ENCODE measurements around the gene PBXIP1. TPM values are rescaled to one million over a fixed set of nuclear protein-coding genes. Genes with fewer than 3 reads are reported as not detected.

PBXIP1 gene
- total RNA-seq, 1 donor from 2014 or later: 17.1 TPM

DNA sequence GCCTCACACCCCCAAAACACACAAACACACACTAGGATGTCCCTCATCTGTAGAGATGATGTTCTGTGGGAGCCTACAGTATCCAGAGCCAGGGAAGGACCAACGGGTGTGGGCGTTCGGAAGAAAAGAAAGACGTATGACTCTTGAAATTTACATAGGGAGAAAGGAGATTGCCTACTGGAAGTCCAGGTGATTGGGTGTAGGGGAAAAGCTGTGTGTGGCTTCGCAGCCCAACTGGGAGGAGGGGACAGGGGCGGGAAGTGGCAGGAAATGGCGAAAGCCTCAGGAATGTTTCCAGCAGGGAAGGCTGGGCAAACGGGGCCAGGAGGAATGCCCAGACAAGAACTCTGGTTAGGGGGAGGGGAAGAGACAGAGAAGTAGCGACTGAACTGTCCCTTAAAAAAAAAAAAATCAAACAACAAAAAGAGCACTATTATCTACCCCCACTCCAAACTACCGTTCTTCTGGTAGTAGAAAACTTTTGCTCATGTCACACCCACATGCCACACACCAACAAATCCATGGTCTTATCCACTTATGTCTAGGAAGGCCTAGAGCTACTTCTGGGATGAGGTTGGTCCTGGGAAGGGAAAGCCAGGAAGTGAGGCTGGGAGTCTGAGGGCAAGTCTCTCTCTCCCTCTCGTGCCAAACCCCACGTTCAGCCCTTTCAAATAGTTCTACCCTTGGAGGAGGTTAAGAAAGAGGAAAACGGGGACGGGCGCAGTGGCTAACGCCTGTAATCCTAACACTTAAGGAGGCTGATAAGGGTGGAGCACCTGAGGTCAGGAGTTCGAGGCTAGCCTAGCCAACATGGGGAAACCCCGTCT lies 16.8 kb upstream of the PBXIP1 start:
- H3K27ac Mint-ChIP-seq (ENCODE audit: unreplicated experiment): peak overlapping the region; percentile 83
- H3K27me3 Mint-ChIP-seq (ENCODE audit: low read depth): no peaks in the 10 kb centered on the region
- DNase-seq (ENCODE audit: low read depth, low spot score): no peak
- no peaks in the 10 kb centered on the region for H3K9me3 Mint-ChIP-seq
- no peaks in the 10 kb centered on the region for H3K36me3 Mint-ChIP-seq (ENCODE audit: low read depth)
- TF ChIP-seq, protein P1, sequence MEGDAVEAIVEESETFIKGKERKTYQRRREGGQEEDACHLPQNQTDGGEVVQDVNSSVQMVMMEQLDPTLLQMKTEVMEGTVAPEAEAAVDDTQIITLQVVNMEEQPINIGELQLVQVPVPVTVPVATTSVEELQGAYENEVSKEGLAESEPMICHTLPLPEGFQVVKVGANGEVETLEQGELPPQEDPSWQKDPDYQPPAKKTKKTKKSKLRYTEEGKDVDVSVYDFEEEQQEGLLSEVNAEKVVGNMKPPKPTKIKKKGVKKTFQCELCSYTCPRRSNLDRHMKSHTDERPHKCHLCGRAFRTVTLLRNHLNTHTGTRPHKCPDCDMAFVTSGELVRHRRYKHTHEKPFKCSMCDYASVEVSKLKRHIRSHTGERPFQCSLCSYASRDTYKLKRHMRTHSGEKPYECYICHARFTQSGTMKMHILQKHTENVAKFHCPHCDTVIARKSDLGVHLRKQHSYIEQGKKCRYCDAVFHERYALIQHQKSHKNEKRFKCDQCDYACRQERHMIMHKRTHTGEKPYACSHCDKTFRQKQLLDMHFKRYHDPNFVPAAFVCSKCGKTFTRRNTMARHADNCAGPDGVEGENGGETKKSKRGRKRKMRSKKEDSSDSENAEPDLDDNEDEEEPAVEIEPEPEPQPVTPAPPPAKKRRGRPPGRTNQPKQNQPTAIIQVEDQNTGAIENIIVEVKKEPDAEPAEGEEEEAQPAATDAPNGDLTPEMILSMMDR (conservative IDR thresholded peaks at IDR 0.05): no peak
- H3K4me1 Mint-ChIP-seq: peaks cover 42% of the 10 kb centered on the region
- H3K4me3 Mint-ChIP-seq: no peak overlapping the region

GRCh38 chr1:154972213-154972516 lies 16.3 kb upstream of the PBXIP1 start:
- H3K4me1 Mint-ChIP-seq: peaks cover 41% of the 10 kb centered on the region
- no peak for DNase-seq (ENCODE audit: low read depth, low spot score)
- peak overlapping the region; percentile 83 for H3K27ac Mint-ChIP-seq (ENCODE audit: unreplicated experiment)
- TF ChIP-seq, protein P1 (conservative IDR thresholded peaks at IDR 0.05): no peak
- H3K4me3 Mint-ChIP-seq: no peak overlapping the region
- no peaks in the 10 kb centered on the region for H3K27me3 Mint-ChIP-seq (ENCODE audit: low read depth)
- no peaks in the 10 kb centered on the region for H3K9me3 Mint-ChIP-seq
- no peaks in the 10 kb centered on the region for H3K36me3 Mint-ChIP-seq (ENCODE audit: low read depth)

DNA sequence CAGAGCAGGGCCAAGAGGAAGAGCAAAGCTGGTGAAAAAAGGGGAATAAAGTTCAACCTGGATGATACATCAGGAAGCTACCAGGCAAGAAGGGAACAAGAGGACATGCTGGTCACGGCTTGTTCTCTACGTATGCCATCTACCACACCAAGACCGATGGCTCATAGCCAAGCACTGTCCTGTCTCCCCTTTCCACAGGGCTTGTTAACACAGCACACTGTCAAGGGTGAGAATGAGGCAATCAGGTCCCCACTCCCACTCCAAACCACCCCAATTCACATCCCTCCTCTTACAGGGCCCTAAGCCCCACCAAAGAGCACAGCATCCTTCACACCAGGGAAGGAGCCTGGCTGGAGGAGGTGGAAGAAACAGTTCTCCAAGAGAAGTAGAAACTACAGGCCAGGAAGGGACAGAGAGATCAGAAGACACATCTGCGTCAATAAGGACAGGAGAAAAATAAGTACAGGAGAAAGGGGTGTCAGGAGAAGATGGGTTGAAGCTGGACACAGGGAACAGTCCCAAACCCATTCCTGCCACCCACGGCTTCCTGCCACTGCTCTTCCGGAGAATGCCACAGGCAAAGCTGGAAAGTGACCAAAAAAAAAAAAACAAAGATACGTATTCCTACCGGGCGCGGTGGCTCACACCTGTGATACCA lies 15.6 kb upstream of the PBXIP1 start:
- Mint-ChIP-seq H3K9me3 (no peaks in the 10 kb centered on the region), H3K36me3 (ENCODE audit: low read depth) (no peaks in the 10 kb centered on the region), H3K4me1 (peaks cover 41% of the 10 kb centered on the region), H3K27ac (ENCODE audit: unreplicated experiment) (peak overlapping the region; percentile 98), H3K27me3 (ENCODE audit: low read depth) (no peaks in the 10 kb centered on the region), H3K4me3 (peak overlapping the region; percentile 86)
- TF ChIP-seq, protein P1 (conservative IDR thresholded peaks at IDR 0.05): no peak
- DNase-seq (ENCODE audit: low read depth, low spot score): no peak

- Mint-ChIP-seq H3K27me3 (ENCODE audit: low read depth) (no peaks in the 10 kb centered on the region), H3K9me3 (no peaks in the 10 kb centered on the region), H3K4me3 (peak within 1 kb of the TSS; percentile 86), H3K4me1 (peaks cover 41% of the 10 kb centered on the region), H3K36me3 (ENCODE audit: low read depth) (no peaks in the 10 kb centered on the region), H3K27ac (ENCODE audit: unreplicated experiment) (peak within 1 kb of the TSS; percentile 98)
- TF ChIP-seq, protein P1 (conservative IDR thresholded peaks at IDR 0.05): no peak
- peak; percentile 73 for DNase-seq (ENCODE audit: low read depth, low spot score)
Observed at GRCh38 chr1:154970631-154971340, 14.9 kb upstream of the PBXIP1 start, which contains the start of gene SHC1. Gene SHC1 (minus strand): TSS chr1:154970747. CDS start chr1:154970526, 221 bp downstream.

GRCh38 chr1:154969860-154970452 lies 14.1 kb upstream of the PBXIP1 start:
- TF ChIP-seq, protein P1 (conservative IDR thresholded peaks at IDR 0.05): no peak
- Mint-ChIP-seq H3K27ac (ENCODE audit: unreplicated experiment) (no peak overlapping the region), H3K4me3 (peak overlapping the region; percentile 86), H3K27me3 (ENCODE audit: low read depth) (no peaks in the 10 kb centered on the region), H3K4me1 (peaks cover 41% of the 10 kb centered on the region), H3K36me3 (ENCODE audit: low read depth) (no peaks in the 10 kb centered on the region), H3K9me3 (no peaks in the 10 kb centered on the region)
- DNase-seq (ENCODE audit: low read depth, low spot score): no peak

Measured in neural crest cell (in vitro differentiated cells).